K562 (cell line): Measurements from ENCODE around the gene PHTF2. TPM values are rescaled to one million over a fixed set of nuclear protein-coding genes. Genes with fewer than 3 reads are reported as not detected.

ENCODE experiments used
- ARNT ChIP-seq, 2 experiments: fragments of 450-650 bp; IDR thresholded peaks; 2 replicates each; pipeline ENCODE4 v1.6.1; 2016; ENCODE audit warnings: mild to moderate bottlenecking in 1 of 2
- C11orf30 ChIP-seq: fragments of 450-650 bp; IDR thresholded peaks from 2 replicates; pipeline ENCODE4 v1.6.1; 2016; ENCODE audit warnings: low read depth, mild to moderate bottlenecking
- CBFB ChIP-seq: sonication (generic); formaldehyde crosslinking; IDR thresholded peaks from 2 replicates; pipeline ENCODE4 v1.4.0; 2020; ENCODE audit warnings: mild to moderate bottlenecking, missing genetic modification reagents
- CHD4 ChIP-seq: fragments of 200-600 bp; sonication (generic); IDR thresholded peaks from 3 replicates; pipeline ENCODE4 v1.6.1; 2012; ENCODE audit warnings: low read depth, mild to moderate bottlenecking, mixed read lengths, low read length, inconsistent platforms; ENCODE audit not compliant: insufficient read depth, insufficient replicate concordance, poor library complexity, severe bottlenecking
- ELF2 ChIP-seq: fragments of 250-450 bp; sonication (Bioruptor Pico); IDR thresholded peaks from 2 replicates; pipeline ENCODE4 v1.5.0; 2021; ENCODE audit warnings: mild to moderate bottlenecking
- KLF16 ChIP-seq: IDR thresholded peaks from 2 replicates; pipeline ENCODE4 v1.6.1; 2016; ENCODE audit warnings: antibody characterized with exemption
- MLX ChIP-seq, 2 experiments: fragments of 450-650 bp in 1 of 2; sonication (generic) in 1 of 2; formaldehyde crosslinking; conservative IDR thresholded peaks; 2 replicates each; pipeline versions ENCODE4 v1.4.0 to v1.8.1; 2020 to 2022; ENCODE audit warnings: mild to moderate bottlenecking in 1 of 2, missing genetic modification reagents in 1 of 2
- MTA1 ChIP-seq: fragments of 450-650 bp; IDR thresholded peaks from 2 replicates; pipeline ENCODE4 v1.6.1; 2017; ENCODE audit warnings: borderline replicate concordance
- NFE2 ChIP-seq: IDR thresholded peaks from 2 replicates; pipeline ENCODE4 v1.6.1; 2014; ENCODE audit warnings: antibody characterized with exemption, low read depth
- NR2C2 ChIP-seq, 2 experiments: fragments of 200-800 bp in 1 of 2; sonication (Bioruptor generic) in 1 of 2; sonication (generic) in 1 of 2; formaldehyde crosslinking in 1 of 2; IDR thresholded peaks; 2 replicates each; pipeline versions ENCODE4 v1.6.1 to v1.8.0; 2016 to 2022; ENCODE audit warnings: mild to moderate bottlenecking in 1 of 2, missing compliant biosample characterization in 1 of 2, missing genetic modification characterization in 1 of 2, missing genetic modification reagents in 1 of 2
- PATZ1 ChIP-seq: fragments of 250-450 bp; sonication (Bioruptor Pico); IDR thresholded peaks from 2 replicates; pipeline ENCODE4 v1.5.0; 2020; ENCODE audit warnings: mild to moderate bottlenecking, borderline replicate concordance
- PCBP2 ChIP-seq: fragments of 200-400 bp; formaldehyde crosslinking; IDR thresholded peaks from 2 replicates; pipeline ENCODE4 v1.6.1; 2018; ENCODE audit warnings: low read length, low read depth, mild to moderate bottlenecking, moderate library complexity; ENCODE audit not compliant: poor library complexity, severe bottlenecking
- PHB2 ChIP-seq: fragments of 450-650 bp; IDR thresholded peaks from 2 replicates; pipeline ENCODE4 v1.6.1; 2017; ENCODE audit warnings: low read depth
- RBM39 ChIP-seq: fragments of 200-400 bp; formaldehyde crosslinking; optimal IDR thresholded peaks from 2 replicates; pipeline ENCODE3; 2018; ENCODE audit warnings: low read depth, low read length
- SMC3 ChIP-seq: conservative IDR thresholded peaks from 2 replicates; pipeline ENCODE4 v1.6.1; 2011; ENCODE audit warnings: low read depth, low read length, improper control_type of control experiment; ENCODE audit not compliant: insufficient read depth
- USF2 ChIP-seq: sonication (generic); formaldehyde crosslinking; IDR thresholded peaks from 2 replicates; pipeline ENCODE4 v1.5.0; 2020; ENCODE audit warnings: missing genetic modification reagents
- ZNF140 ChIP-seq: fragments of 250-450 bp; sonication (Bioruptor Pico); IDR thresholded peaks from 2 replicates; pipeline ENCODE4 v1.8.0; 2021; ENCODE audit warnings: moderate library complexity, mild to moderate bottlenecking, inconsistent platforms
- ZNF146 ChIP-seq: IDR thresholded peaks from one replicate; pipeline ENCODE4 v1.6.1; 2018; ENCODE audit warnings: missing compliant biosample characterization; ENCODE audit not compliant: unreplicated experiment
- ZNF395 ChIP-seq: fragments of 200-800 bp; sonication (Bioruptor generic); IDR thresholded peaks from 2 replicates; pipeline ENCODE4 v1.6.1; 2017; ENCODE audit warnings: missing genetic modification characterization, missing compliant biosample characterization
- polyA plus RNA-seq, 8 experiments: library from polyadenylated mRNA; depleted of rRNA in 4 of 8; stranded (reverse) in 5 of 8; unstranded in 3 of 8; fragments of >200 nt; fragmentation: Nextera tagmentation in 2 of 8; fragmentation: Illumina TruSeq in 1 of 8; extraction: Ambion mirVana in 2 of 8; extraction: Trizol in 1 of 8; gene quantifications; 2 replicates each; pipeline versions ENCODE4 v1.2.1 to v1.2.3, GENCODE V29; 2011 to 2014; ENCODE audit warnings: inconsistent platforms in 1 of 8, missing spikeins in 1 of 8
- total RNA-seq, 7 experiments: library from RNA; depleted of rRNA in 6 of 7; stranded (reverse); fragments of >200 nt in 6 of 7; fragmentation: Illumina TruSeq in 2 of 7; extraction: Trizol in 2 of 7; gene quantifications; 2 replicates each; pipeline versions ENCODE4 v1.2.1 to v1.2.3, GENCODE V29; 2011 to 2021; ENCODE audit warnings: low replicate concordance in 1 of 7
- TF ChIP-seq, protein P1 (sequence below): IDR thresholded peaks from 3 replicates; pipeline ENCODE4 v1.6.1; 2011; ENCODE audit warnings: borderline replicate concordance, mild to moderate bottlenecking, moderate library complexity; ENCODE audit not compliant: insufficient read length; ENCODE audit errors: extremely low read depth

The PHTF2 gene
- total and polyA plus RNA-seq, 9 of the 15 experiments (the other 6 are each of a cell fraction or from before 2014, with no cell fraction given), result 17.9 to 43.6 (median 25.4) TPM

GRCh38 chr7:77982926-77983550 is 184.5 kb downstream of the PHTF2 start (continued):
- TF ChIP-seq PATZ1 (CRISPR knock-in tag), result no peak
- no peak for TF ChIP-seq ZNF140
- no peak for TF ChIP-seq MLX (CRISPR knock-in tag; conservative IDR thresholded peaks at IDR 0.05)
- peak; percentile 64; the same call in 1 of the 2 replicates for TF ChIP-seq MTA1
- TF ChIP-seq ZNF146 (CRISPR knock-in tag), result no peak
- no peak for TF ChIP-seq PCBP2
- TF ChIP-seq ARNT (IDR thresholded peaks at IDR 0.05), result no peak
- no peak for TF ChIP-seq RBM39
- no peak for TF ChIP-seq CHD4
- no peak for TF ChIP-seq ZNF395
- TF ChIP-seq KLF16, result no peak
- TF ChIP-seq SMC3, result no peak
- no peak for TF ChIP-seq PHB2
- TF ChIP-seq, protein P1, sequence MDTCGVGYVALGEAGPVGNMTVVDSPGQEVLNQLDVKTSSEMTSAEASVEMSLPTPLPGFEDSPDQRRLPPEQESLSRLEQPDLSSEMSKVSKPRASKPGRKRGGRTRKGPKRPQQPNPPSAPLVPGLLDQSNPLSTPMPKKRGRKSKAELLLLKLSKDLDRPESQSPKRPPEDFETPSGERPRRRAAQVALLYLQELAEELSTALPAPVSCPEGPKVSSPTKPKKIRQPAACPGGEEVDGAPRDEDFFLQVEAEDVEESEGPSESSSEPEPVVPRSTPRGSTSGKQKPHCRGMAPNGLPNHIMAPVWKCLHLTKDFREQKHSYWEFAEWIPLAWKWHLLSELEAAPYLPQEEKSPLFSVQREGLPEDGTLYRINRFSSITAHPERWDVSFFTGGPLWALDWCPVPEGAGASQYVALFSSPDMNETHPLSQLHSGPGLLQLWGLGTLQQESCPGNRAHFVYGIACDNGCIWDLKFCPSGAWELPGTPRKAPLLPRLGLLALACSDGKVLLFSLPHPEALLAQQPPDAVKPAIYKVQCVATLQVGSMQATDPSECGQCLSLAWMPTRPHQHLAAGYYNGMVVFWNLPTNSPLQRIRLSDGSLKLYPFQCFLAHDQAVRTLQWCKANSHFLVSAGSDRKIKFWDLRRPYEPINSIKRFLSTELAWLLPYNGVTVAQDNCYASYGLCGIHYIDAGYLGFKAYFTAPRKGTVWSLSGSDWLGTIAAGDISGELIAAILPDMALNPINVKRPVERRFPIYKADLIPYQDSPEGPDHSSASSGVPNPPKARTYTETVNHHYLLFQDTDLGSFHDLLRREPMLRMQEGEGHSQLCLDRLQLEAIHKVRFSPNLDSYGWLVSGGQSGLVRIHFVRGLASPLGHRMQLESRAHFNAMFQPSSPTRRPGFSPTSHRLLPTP, result no peak
- no peak for TF ChIP-seq ELF2 (CRISPR knock-in tag)
- TF ChIP-seq NR2C2 (CRISPR knock-in tag; IDR thresholded peaks at IDR 0.05), result no peak
- TF ChIP-seq NR2C2 (tag; IDR thresholded peaks at IDR 0.05), result no peak
- TF ChIP-seq C11orf30, result peak; percentile 58; the same call in 1 of the 2 replicates
- no peak for TF ChIP-seq CBFB
- peak; percentile 52; the same call in 1 of the 2 replicates for TF ChIP-seq NFE2
- TF ChIP-seq USF2, result no peak
